GM18867 (cell line): ENCODE results near the gene SMIM10L1.

ENCODE experiments used
- ATAC-seq: cut with Tn5 transposase; IDR thresholded peaks from one replicate; pipeline ENCODE4 v1.9.1; 2021; ENCODE audit warnings: mild to moderate bottlenecking, moderate library complexity; ENCODE audit not compliant: unreplicated experiment

SMIM10L1 gene

GRCh38 chr12:11183011-11183410 lies 12.0 kb downstream of the SMIM10L1 start:
- no peak for ATAC-seq

GRCh38 chr12:11186837-11187236 lies 15.8 kb downstream of the SMIM10L1 start, which contains the start of gene TAS2R42:
Gene TAS2R42, minus strand, starts transcription at chr12:11186937. Its CDS starts 0 bp downstream, at chr12:11186937.
- no peak for ATAC-seq

- ATAC-seq = no peak
Measured at GRCh38 chr12:11202811-11203210, 31.8 kb downstream of the SMIM10L1 start.

- no peak for ATAC-seq
Measured at GRCh38 chr12:11204173-11204572, 33.2 kb downstream of the SMIM10L1 start.

GRCh38 chr12:11209113-11209512 lies 38.1 kb downstream of the SMIM10L1 start:
- no peak for ATAC-seq
